Right atrium auricular region (tissue), 2 donors: Measurements from ENCODE around the gene GALNT18. TPM values are rescaled to one million over a fixed set of nuclear protein-coding genes. Genes with fewer than 3 reads are reported as not detected.

Source experiments
- DNase-seq: peaks from one replicate; pipeline ENCODE4 v3.0.0-alpha.2; 2019; ENCODE audit warnings: low spot score
- H3K27ac ChIP-seq, 2 donors: fragments of 200-600 bp; sonication (generic); 1 replicate in 1 of 2; 2 replicates in 1 of 2; pipeline ENCODE4 v1.5.1; 2016 to 2019
- H3K27me3 ChIP-seq, 2 donors: fragments of 200-600 bp; sonication (generic); one replicate each; pipeline versions ENCODE4 v1.5.1 to v1.6.0; 2017 to 2019
- H3K36me3 ChIP-seq: fragments of 200-600 bp; sonication (generic); one replicate; pipeline ENCODE4 v1.5.1; 2016
- H3K4me1 ChIP-seq, 2 donors: fragments of 200-600 bp; sonication (generic); one replicate each; pipeline versions ENCODE4 v1.5.1 to v1.6.0; 2017 to 2019
- H3K4me3 ChIP-seq, 2 donors: fragments of 200-600 bp; sonication (generic); 1 replicate in 1 of 2; 2 replicates in 1 of 2; pipeline ENCODE4 v1.5.1; 2017 to 2019; ENCODE audit warnings: mild to moderate bottlenecking in 1 of 2, moderate library complexity in 1 of 2
- H3K9me3 ChIP-seq, 2 donors: fragments of 200-600 bp; sonication (generic); one replicate each; pipeline ENCODE4 v1.5.1; 2019
- total RNA-seq, 2 donors: library from RNA; depleted of rRNA; stranded (reverse); fragments of >200 nt; gene quantifications; one replicate each; pipeline ENCODE4 v1.1.0, GENCODE V29; 2016
- TF ChIP-seq, protein P1 (sequence below), 2 donors: fragments of 200-600 bp; sonication (generic); IDR thresholded peaks; one replicate each; pipeline ENCODE4 v1.5.1; 2019; ENCODE audit warnings: antibody characterized with exemption in 2 of 2

The GALNT18 gene
- total RNA-seq, 2 donors from 2014 or later, result 22.2 to 26.8 TPM

DNA sequence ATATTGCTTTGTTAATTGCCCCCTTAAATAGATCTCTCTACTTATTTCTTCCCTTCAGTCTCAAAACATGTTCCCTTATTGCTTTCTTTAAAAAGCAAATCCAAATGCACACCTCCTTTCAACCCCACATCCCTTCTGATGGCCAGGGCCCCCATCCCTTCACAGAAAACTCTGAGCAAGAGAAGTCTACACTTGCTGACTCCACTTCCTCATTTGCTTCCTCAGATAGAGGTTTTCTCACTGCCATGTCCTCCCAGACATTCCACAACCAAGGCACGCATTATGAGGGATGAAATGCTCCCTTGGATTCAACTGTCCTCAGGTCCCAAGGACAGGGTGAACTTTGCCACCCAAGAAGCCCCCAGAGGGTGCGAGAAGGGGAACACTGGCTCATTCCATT lies 311.9 kb downstream of the GALNT18 start:
- H3K27me3 ChIP-seq, result no peaks in the 10 kb centered on the region
- no peaks in the 10 kb centered on the region for H3K9me3 ChIP-seq
- no peak for DNase-seq
- H3K27ac ChIP-seq, result no peak overlapping the region
- no peak overlapping the region for H3K4me3 ChIP-seq
- peaks cover 0 to 30% of the 10 kb centered on the region in 2 donors for H3K4me1 ChIP-seq
- H3K36me3 ChIP-seq, result no peaks in the 10 kb centered on the region
- TF ChIP-seq, protein P1, sequence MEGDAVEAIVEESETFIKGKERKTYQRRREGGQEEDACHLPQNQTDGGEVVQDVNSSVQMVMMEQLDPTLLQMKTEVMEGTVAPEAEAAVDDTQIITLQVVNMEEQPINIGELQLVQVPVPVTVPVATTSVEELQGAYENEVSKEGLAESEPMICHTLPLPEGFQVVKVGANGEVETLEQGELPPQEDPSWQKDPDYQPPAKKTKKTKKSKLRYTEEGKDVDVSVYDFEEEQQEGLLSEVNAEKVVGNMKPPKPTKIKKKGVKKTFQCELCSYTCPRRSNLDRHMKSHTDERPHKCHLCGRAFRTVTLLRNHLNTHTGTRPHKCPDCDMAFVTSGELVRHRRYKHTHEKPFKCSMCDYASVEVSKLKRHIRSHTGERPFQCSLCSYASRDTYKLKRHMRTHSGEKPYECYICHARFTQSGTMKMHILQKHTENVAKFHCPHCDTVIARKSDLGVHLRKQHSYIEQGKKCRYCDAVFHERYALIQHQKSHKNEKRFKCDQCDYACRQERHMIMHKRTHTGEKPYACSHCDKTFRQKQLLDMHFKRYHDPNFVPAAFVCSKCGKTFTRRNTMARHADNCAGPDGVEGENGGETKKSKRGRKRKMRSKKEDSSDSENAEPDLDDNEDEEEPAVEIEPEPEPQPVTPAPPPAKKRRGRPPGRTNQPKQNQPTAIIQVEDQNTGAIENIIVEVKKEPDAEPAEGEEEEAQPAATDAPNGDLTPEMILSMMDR (IDR thresholded peaks at IDR 0.05), result no peak

GRCh38 chr11:11308249-11308648 lies 313.6 kb downstream of the GALNT18 start:
- no peaks in the 10 kb centered on the region for H3K36me3 ChIP-seq
- H3K9me3 ChIP-seq, result no peaks in the 10 kb centered on the region
- H3K27ac ChIP-seq, result no peak overlapping the region
- peaks cover 0 to 14% of the 10 kb centered on the region in 2 donors for H3K4me1 ChIP-seq
- no peak for DNase-seq
- H3K27me3 ChIP-seq, result no peaks in the 10 kb centered on the region
- H3K4me3 ChIP-seq, result no peak overlapping the region
- TF ChIP-seq, protein P1 (IDR thresholded peaks at IDR 0.05), result no peak

GRCh38 chr11:11306855-11307254 lies 314.9 kb downstream of the GALNT18 start:
- Histone ChIP-seq H3K27ac (no peak overlapping the region), H3K4me1 (peaks cover 0 to 13% of the 10 kb centered on the region in 2 donors), H3K9me3 (no peaks in the 10 kb centered on the region), H3K27me3 (no peaks in the 10 kb centered on the region), H3K4me3 (no peak overlapping the region), H3K36me3 (no peaks in the 10 kb centered on the region)
- DNase-seq, result no peak
- TF ChIP-seq, protein P1 (IDR thresholded peaks at IDR 0.05), result no peak

DNA sequence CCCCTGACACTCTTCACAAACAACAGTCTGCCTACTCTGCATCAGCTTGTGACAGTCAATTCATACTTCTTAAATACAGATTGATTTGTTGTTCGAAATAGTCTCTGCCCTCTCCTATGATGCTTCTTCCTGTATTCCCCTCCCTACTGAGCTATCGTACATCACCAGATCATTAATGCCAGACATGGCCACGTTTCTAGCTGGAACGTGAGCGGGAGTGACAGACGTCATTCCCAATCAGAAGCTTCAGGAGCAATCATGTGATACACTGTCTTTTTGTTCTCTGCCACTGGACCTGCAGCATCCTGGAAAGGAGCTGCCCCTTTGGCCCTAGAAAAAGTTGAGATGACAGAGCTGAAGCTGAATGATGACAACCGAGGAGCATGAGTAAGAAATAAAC lies 317.3 kb downstream of the GALNT18 start:
- H3K4me1 ChIP-seq, result peaks cover 0 to 7% of the 10 kb centered on the region in 2 donors
- TF ChIP-seq, protein P1 (IDR thresholded peaks at IDR 0.05), result no peak
- H3K27ac ChIP-seq, result no peak overlapping the region
- H3K27me3 ChIP-seq, result no peaks in the 10 kb centered on the region
- H3K9me3 ChIP-seq, result no peaks in the 10 kb centered on the region
- no peaks in the 10 kb centered on the region for H3K36me3 ChIP-seq
- H3K4me3 ChIP-seq, result no peak overlapping the region
- DNase-seq, result no peak

DNA sequence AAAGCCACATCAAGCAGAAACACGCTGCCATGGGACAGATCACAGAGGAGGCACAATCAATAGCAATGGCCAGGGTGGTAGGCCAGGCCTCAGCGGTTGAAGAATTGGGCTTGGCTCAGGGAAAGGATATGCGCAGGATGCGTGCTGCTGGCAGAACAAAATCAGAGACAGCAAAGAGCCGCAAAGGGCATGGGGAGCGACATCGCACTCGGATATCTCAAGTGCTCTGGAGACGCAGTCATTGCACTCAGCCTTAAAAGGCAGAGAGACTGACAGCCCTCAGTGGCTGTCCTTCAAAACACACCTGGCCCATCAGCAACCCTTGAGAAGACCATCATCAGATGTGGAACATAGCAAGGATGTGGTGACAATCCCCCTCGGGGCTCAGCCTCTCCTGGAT lies 319.2 kb downstream of the GALNT18 start:
- TF ChIP-seq, protein P1 (IDR thresholded peaks at IDR 0.05), result no peak
- H3K4me3 ChIP-seq, result no peak overlapping the region
- peaks cover 0 to 10% of the 10 kb centered on the region in 2 donors for H3K4me1 ChIP-seq
- no peaks in the 10 kb centered on the region for H3K27me3 ChIP-seq
- no peak for DNase-seq
- H3K9me3 ChIP-seq, result no peaks in the 10 kb centered on the region
- H3K36me3 ChIP-seq, result no peaks in the 10 kb centered on the region
- no peak overlapping the region for H3K27ac ChIP-seq

- TF ChIP-seq, protein P1 (IDR thresholded peaks at IDR 0.05), result no peak
- H3K4me3 ChIP-seq, result no peak overlapping the region
- no peaks in the 10 kb centered on the region for H3K9me3 ChIP-seq
- no peak for DNase-seq
- no peaks in the 10 kb centered on the region for H3K27me3 ChIP-seq
- H3K4me1 ChIP-seq, result peaks cover 0 to 22% of the 10 kb centered on the region in 2 donors
- no peak overlapping the region for H3K27ac ChIP-seq
- H3K36me3 ChIP-seq, result no peaks in the 10 kb centered on the region
Measured at GRCh38 chr11:11301212-11301611, 320.6 kb downstream of the GALNT18 start.
